Astrocyte (in vitro differentiated cells and primary cell): Measurements from ENCODE around the gene FAM83E.

Experiments used
- EZH2 ChIP-seq: IDR thresholded peaks from 2 replicates; pipeline ENCODE4 v1.6.1; 2012; ENCODE audit warnings: mild to moderate bottlenecking, low read length, inconsistent platforms; ENCODE audit not compliant: insufficient read depth
- TF ChIP-seq, protein P1 (sequence below): IDR thresholded peaks from 2 replicates; pipeline ENCODE4 v1.5.1; 2011; ENCODE audit warnings: low read depth, mild to moderate bottlenecking, inconsistent platforms, low read length, moderate library complexity; ENCODE audit not compliant: insufficient read depth

GRCh38 chr19:48591021-48591420, 23.9 kb downstream of the FAM83E start:
- TF ChIP-seq, protein P1, sequence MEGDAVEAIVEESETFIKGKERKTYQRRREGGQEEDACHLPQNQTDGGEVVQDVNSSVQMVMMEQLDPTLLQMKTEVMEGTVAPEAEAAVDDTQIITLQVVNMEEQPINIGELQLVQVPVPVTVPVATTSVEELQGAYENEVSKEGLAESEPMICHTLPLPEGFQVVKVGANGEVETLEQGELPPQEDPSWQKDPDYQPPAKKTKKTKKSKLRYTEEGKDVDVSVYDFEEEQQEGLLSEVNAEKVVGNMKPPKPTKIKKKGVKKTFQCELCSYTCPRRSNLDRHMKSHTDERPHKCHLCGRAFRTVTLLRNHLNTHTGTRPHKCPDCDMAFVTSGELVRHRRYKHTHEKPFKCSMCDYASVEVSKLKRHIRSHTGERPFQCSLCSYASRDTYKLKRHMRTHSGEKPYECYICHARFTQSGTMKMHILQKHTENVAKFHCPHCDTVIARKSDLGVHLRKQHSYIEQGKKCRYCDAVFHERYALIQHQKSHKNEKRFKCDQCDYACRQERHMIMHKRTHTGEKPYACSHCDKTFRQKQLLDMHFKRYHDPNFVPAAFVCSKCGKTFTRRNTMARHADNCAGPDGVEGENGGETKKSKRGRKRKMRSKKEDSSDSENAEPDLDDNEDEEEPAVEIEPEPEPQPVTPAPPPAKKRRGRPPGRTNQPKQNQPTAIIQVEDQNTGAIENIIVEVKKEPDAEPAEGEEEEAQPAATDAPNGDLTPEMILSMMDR, result no peak
- TF ChIP-seq EZH2, result no peak
